Measurements from ENCODE around the gene SLC39A8.
A peak's percentile ranks its signal among the peaks of the same experiment; 100 is the strongest.
"Not testable (repeated sequence)": the region's sequence is repeated elsewhere in the genome, so short reads cannot be mapped to it uniquely, and the experiment has no call there.

The SLC39A8 gene

GRCh38 chr4:102298716-102299115, 46.6 kb downstream of the SLC39A8 start:
- DNase-seq = no peak

GRCh38 chr4:102295153-102295862, 50.0 kb downstream of the SLC39A8 start:
- no peak for DNase-seq

- no peak for DNase-seq
Measured at GRCh38 chr4:102288497-102288896, 56.8 kb downstream of the SLC39A8 start.

- no peak for DNase-seq
Measured at GRCh38 chr4:102285831-102286230, 59.5 kb downstream of the SLC39A8 start.

- no peak for DNase-seq
Measured at GRCh38 chr4:102281171-102281839, 64.0 kb downstream of the SLC39A8 start.

GRCh38 chr4:102273317-102273716, 72.0 kb downstream of the SLC39A8 start:
- DNase-seq = not testable (repeated sequence)

- no peak for DNase-seq
Measured at GRCh38 chr4:102272318-102272717, 73.0 kb downstream of the SLC39A8 start.

GRCh38 chr4:102268355-102268754, 76.9 kb downstream of the SLC39A8 start:
- no peak for DNase-seq

GRCh38 chr4:102263024-102263787, 82.1 kb downstream of the SLC39A8 start:
- peak; percentile 54 for DNase-seq

- DNase-seq = no peak
Measured at GRCh38 chr4:102259702-102260101, 85.6 kb downstream of the SLC39A8 start.

GRCh38 chr4:102259081-102259480, 86.2 kb downstream of the SLC39A8 start:
- DNase-seq = no peak

GRCh38 chr4:102256321-102256720, 89.0 kb downstream of the SLC39A8 start:
- DNase-seq = no peak

- DNase-seq = no peak
Measured at GRCh38 chr4:102253860-102254259, 91.4 kb downstream of the SLC39A8 start.

GRCh38 chr4:102252171-102252570, 93.1 kb downstream of the SLC39A8 start:
- no peak for DNase-seq

GRCh38 chr4:102250341-102250740, 94.9 kb downstream of the SLC39A8 start:
- no peak for DNase-seq

- no peak for DNase-seq
Measured at GRCh38 chr4:102247041-102247440, 98.2 kb downstream of the SLC39A8 start.

GRCh38 chr4:102246416-102246815, 98.9 kb downstream of the SLC39A8 start:
- DNase-seq = no peak

GRCh38 chr4:102244878-102245535, 100.3 kb downstream of the SLC39A8 start:
- no peak for DNase-seq

GRCh38 chr4:102243296-102243695, 102.0 kb downstream of the SLC39A8 start:
- DNase-seq = not testable (repeated sequence)

GRCh38 chr4:102234243-102234838, 110.9 kb downstream of the SLC39A8 start:
- no peak for DNase-seq

GRCh38 chr4:102230194-102230593, 115.1 kb downstream of the SLC39A8 start:
- DNase-seq = no peak

- DNase-seq = no peak
Measured at GRCh38 chr4:102227388-102227787, 117.9 kb downstream of the SLC39A8 start.

- DNase-seq = peak; percentile 10
Measured at GRCh38 chr4:102223461-102223860, 121.8 kb downstream of the SLC39A8 start.

All from NCI-H2171 (cell line).